Limb (tissue), 2 donors: ENCODE results near the gene A2ML1.
"Not testable (repeated sequence)": the region's sequence is repeated elsewhere in the genome, so short reads cannot be mapped to it uniquely, and the experiment has no call there.

Experiments
- DNase-seq, 2 donors: peaks; one replicate each; pipeline ENCODE4 v3.0.0-alpha.2; 2016; ENCODE audit errors: extremely low spot score in 2 of 2

A2ML1 gene

DNA sequence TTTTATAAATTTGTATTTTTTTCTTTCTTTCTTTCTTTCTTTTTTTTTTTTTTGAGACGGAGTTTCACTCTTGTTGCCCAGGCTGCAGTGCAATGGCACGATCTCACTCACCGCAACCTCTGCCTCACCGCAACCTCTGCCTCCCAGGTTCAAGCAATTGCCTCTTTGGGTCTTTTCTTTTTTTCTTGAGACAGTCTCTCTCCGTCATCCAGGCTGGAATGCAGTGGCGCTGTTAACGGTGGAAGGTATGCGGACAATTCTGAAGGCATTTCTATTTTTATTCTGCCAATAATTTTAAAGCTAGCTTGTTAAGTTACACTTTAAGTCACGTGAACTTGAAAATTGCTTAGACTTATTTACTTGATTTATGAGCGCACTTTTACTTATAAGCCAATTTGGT lies 83.1 kb downstream of the A2ML1 start:
- DNase-seq: no peak

DNA sequence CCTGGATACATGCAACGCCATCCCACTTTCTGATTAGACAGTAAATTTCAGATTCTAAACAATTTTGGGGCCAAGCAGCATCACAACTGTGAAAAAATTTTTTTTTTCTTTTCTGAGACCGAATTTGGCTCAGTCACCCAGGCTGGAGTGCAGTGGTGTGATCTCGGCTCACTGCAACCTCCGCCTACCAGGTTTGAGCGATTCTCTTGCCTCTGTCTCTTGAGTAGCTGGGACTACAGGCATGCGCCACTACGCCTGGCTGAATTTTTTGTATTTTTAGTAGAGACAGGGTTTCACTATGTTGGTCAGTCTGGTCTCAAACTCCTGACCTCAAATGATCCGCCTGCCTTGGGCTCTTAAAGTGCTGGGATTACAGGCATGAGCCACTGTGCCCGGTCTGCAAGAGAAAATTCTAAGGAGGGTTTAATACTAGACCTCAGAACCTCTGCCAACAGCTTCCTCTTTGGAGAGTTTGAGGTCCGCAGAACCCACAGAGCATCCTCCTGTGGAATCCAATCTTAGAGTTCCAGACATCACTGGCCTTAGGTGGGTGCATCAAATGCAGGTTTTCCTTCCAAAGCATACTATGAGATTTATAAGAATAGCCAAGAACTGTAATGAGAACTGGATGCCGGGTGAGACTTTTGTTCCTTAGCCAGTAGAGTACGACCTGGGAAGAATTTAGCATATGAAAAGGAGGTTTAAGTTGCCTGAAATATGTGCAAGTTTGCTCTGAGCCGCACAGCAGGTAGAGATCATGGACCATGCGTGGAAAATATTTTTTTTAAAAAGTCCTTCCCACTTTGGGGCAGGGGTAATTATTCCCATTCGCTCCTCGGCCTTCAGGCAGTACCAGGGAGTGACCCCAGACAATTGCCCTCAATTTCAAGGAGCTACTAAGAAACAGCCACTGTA lies 84.1 kb downstream of the A2ML1 start:
- no peak for DNase-seq

DNA sequence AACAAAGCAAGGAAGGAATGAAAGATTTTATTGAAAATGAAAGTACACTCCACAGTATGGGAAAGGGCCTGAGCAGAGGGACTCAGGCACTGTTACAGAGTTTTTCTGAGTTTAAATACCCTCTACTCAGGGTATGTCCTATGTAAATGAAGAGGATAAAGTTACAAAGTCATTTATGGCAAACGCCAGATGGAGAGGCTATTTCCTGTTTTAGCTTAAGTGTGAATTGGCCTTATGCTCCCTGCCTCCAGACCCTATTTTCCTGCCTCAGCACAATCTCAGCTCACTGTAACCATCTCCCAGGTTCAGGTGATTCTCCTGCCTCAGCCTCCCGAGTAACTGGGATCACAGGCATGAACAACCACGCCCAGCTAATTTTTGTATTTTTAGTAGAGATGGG lies 85.1 kb downstream of the A2ML1 start:
- peak in 1 of 2 donors; percentile 6 for DNase-seq

DNA sequence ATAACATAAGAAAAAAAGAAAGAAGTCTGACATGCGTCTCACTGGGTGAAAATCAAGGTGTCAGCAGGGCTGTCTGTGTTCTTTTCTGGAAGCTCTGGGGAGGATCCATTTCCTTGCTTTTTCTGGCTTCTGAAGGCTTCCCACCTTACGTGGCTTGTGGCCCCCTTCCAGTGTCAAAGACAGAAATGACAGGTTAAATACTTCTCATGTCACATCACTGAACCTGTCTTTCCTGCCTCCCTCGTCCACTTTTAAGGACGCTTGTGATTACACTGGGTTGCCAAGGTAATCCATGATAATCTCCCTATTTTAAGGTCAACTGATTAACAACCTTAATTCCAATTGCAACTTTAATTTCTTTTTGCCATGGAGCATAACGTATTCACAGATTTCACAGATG lies 87.3 kb downstream of the A2ML1 start:
- DNase-seq: no peak

DNA sequence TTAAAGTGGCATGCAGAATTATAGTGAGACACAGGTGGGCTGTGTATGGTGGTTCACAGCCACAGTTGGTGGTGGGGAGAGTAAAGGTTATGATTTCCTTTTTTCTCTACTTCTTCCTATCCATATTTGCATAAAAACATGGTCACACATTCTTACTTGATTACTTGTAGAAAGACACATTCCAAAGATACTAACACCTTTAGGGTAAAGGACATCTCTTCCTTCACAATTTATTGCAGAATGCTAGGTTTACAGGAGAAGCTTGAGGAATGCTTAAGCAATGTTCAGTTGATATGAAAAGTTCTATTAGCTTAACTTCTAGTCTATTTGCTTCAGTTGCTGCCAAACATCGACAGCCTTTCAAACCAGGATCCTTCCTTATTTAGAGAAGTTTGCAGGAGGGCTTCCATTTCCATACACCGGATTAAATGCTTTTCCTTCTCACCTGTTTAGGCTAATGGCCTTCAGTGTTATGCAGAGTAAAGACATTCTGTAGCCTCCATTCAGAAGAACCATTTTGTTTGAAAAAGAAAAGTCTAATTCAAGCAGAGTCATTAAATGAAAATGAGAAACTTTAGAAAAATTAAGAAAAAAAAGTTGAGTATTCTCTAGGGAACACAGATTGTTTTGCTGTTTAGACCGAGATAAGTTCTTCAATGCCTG lies 89.3 kb downstream of the A2ML1 start:
- no peak for DNase-seq

DNA sequence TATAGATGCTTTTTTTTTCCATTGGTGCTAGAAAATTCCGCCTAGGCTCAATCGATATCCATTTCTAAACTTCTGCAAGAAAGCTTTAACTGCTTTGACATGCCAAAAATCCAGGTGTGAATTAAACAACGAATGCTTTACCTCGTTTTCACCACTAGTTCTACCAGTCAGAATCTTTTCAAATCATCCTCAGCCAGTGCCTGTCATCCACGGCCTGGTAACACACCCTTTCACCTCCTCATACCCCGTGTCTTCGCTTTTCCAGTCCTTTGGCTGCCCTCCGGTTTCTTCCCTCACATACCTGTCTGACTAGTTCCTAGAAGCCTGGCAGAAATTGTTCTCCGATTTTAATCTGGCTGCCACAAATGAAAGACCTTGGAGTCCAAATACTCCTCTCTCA lies 90.5 kb downstream of the A2ML1 start:
- peak; percentile 29 to 48 for DNase-seq

DNA sequence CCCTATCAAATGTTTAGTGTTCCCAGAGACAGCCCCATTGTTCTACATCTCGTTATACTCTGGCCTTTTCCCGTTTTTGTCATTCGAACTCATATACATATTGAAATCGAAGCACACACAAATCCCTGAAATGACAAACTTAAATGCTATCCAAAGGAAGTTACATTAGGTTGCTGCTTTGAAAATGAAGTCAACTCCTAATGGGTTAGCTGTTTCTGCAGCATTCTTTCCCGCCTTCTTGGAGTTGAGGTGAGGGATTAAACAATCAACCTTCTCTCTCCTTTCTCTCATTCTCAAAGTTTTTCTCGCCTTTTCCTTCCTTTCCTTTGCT lies 91.2 kb downstream of the A2ML1 start:
- DNase-seq: peak in 1 of 2 donors; percentile 15

DNA sequence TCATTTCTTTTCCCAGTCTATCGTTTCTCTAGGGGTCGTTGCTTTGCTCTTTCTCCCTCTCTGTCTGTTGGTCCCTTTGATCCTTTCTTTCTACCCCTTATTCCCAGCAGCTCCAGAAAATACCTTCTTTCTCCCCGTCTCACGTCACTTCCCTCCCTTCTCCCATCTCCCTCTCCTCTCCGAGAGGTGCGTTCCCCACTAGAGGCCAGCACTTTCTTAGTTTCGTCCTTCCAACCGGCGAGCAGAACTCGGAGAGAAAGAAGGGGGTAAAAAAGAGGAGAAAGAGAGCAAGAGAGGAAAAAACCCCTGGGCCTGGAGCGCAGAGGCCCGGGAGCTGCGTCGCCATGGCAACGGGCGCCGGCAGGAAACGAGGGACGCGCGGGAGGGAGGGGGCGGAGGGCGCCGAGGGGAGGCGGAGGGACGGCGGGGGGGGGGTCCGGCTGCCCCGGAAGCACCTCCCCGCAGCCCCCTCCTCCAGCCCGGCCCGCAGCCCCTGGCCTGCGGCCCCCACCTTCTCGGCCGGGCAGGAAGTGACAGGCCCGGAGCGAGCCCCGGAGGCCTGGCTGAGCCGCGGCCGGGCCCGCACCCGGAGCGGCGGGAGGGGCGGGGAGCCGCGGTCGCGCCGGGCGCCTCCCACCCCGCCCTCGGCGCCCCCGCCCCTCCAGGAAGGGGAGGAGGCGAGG lies 91.8 kb downstream of the A2ML1 start, which contains the start of gene PHC1:
Gene PHC1, plus strand, starts transcription at position 477 of the 683 bp plus-strand sequence. CDS start 3,169 bp downstream, outside the sequence.
- peak; percentile 88 to 95 for DNase-seq

DNA sequence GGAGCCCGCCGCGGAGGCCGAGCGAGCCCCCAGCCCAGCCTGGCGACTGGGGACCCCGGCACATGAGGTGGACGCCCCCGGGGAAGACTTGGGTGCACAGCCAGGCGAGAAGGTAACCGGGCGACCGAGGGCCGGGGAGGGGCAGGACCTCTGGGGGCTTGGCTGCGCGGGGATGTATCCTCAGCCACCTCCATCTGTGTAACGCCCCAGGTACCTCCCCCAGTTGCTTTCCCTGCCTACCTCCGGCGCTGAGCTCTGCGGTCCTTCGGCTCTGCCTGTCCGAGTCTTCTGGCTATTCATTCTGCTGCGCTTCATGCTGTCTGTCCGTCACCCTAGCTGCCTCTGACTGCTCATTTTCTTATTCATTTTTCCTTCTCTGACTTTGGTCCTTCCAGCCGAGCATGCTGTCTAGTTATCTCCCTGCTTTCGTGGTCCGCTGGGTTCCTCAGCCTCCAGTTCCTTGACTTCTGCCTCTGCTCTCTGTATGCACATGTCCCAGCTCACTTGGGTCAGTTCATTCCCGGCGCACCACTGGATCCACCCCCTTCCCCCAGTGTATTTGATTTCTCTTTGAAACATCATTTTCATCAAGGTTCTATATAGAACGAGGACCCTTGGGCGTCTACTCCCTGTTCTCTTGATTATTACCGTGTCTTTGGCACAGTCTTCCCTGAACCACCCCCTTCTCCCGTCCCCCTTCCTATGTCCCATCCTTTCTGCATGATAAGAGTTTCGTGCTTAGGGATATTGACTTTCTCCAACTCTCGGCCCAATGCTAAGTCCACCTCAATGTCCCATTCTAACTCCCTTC lies 92.5 kb downstream of the A2ML1 start:
- DNase-seq: peak; percentile 62 to 79

DNA sequence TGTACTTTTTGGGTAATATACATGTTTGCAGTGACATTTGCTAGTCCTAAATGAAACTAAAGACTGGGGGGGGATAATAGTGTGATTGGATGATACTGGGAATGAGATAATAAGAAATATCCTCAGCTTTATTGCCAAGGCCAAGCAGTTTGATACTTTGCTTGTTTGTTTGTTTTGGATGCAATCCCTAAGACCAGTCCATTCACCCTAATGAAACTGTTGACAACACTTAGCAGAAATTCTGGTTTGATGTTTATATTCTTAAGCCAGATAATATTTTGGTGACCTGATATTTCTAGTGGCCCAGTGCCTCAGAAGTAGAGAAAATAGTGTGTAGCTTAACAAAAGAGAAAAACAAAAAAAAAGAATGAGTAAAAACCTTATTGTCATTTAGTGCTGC lies 93.7 kb downstream of the A2ML1 start:
- DNase-seq: no peak

DNA sequence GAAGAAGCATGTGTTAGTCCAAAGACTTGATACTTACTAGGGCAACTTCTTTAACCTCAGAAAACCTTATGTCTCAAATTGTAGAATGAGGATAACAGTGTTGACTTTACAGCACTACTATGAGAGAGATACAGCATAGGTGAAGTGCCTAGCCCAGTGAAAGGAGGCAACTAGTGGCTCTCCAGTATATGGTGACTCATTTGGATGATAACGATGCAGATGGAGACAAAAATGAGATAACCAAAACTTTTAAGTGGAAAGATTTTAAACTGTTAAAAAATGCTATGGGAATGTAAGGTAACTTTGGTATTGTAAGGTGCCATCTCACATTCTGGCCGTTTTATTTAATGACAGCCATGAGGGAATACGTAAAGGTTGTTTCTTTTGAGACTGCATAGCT lies 94.6 kb downstream of the A2ML1 start:
- no peak for DNase-seq

DNA sequence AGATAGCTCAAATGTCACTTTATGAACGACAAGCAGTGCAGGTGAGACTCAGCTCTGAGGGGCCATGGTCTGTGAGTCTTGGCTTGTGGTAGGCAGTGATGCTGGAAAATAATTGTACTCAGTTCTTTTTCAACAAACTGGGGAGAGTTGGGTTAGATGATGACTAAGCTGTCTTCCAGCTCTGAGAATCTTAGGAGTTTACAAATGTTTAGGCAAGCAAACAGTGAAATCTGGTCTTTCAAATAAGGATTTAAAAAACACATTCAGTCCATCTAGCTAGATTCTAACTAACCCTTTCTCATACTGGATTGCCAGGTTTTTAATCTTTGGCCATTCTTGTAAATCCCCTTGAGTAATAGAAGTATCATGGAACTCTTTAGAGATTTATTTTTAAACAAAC lies 95.3 kb downstream of the A2ML1 start:
- DNase-seq: no peak

DNA sequence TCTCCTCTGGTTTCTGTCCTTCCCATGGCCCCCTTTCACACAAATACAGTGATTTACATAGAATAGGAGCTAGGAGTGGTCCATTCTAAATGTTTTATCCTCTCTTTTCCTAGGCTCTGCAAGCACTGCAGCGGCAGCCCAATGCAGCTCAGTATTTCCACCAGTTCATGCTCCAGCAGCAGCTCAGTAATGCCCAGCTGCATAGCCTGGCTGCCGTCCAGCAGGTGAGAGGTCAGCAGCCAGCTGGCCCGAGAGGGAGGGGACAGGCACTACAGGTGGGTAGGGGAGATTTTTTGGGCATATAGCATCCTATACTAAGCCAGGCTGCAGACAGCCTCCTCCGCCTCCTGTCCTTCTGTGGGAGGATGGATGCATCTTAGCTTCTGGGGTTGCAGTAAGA lies 97.2 kb downstream of the A2ML1 start:
- DNase-seq: not testable (repeated sequence)

DNA sequence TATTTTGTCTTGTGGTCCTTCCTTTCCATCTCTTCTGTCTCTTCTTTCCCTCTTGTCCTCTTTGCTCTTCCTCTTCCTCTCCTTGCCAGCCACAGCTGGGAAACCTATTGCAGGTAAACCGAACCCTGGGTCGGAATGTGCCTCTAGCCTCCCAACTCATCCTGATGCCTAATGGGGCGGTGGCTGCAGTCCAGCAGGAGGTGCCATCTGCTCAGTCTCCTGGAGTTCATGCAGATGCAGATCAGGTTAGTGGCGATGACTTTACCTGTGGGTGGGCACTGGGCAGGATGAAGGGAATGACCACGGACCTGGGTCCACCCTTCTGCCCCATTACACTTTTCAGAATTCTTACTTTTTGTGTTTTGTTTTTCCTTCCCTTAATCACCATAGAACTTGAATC lies 100.1 kb downstream of the A2ML1 start:
- no peak for DNase-seq
